ENCODE results near the gene PALMD.

Gene PALMD

DNA sequence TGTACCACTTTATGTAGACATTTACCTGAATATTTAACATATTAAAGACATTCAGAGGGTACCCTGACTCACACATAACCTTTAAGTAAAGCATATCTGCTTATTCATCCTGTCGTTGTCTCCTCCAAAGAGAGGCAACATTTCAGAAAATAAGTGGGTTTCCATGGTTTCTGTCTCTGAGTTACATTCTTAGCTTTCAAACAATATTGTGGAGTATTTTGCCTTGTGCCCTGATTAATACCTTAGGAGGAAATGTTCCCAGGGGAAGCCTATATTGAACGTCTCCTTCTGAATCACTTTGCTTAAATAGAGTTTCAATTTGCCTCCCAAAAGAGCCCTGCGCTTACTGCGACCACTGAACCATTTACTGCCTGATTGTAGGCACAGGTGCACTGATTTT is 26.1 kb downstream of the PALMD start:
- TF ChIP-seq, protein P1, sequence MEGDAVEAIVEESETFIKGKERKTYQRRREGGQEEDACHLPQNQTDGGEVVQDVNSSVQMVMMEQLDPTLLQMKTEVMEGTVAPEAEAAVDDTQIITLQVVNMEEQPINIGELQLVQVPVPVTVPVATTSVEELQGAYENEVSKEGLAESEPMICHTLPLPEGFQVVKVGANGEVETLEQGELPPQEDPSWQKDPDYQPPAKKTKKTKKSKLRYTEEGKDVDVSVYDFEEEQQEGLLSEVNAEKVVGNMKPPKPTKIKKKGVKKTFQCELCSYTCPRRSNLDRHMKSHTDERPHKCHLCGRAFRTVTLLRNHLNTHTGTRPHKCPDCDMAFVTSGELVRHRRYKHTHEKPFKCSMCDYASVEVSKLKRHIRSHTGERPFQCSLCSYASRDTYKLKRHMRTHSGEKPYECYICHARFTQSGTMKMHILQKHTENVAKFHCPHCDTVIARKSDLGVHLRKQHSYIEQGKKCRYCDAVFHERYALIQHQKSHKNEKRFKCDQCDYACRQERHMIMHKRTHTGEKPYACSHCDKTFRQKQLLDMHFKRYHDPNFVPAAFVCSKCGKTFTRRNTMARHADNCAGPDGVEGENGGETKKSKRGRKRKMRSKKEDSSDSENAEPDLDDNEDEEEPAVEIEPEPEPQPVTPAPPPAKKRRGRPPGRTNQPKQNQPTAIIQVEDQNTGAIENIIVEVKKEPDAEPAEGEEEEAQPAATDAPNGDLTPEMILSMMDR (IDR thresholded peaks at IDR 0.05): no peak

DNA sequence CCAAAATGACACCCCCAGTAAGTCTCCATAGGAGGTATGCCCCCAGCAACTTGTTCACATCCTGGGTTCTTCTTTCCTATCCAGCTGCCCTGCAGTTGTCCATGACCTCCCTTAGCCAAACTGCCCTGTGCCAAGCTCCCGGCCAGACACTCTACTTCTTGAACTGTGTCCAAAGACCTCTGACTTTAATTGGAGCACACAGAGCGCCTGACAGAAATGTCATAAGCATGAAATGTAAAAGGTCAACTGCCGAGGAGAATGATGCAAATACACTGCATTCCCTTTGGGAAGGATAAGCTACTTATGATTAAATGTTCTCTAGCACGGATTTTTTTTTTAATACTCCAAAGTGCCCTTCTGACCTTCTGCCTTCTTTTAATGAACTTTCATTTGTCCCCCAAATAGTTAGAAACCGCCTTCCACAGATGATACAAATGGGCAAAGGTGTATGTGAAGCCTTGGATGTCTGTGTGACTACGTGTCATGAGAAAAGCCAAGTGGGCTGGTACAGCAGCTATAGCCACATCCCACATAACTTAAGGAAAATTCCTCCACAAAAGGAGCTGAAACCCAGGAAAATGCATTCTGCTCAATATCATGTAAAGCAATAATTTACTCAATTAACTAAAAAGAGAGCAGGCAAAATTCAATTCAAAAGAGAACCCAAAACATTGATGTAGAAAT is 26.8 kb downstream of the PALMD start:
- TF ChIP-seq, protein P1 (IDR thresholded peaks at IDR 0.05): no peak

DNA sequence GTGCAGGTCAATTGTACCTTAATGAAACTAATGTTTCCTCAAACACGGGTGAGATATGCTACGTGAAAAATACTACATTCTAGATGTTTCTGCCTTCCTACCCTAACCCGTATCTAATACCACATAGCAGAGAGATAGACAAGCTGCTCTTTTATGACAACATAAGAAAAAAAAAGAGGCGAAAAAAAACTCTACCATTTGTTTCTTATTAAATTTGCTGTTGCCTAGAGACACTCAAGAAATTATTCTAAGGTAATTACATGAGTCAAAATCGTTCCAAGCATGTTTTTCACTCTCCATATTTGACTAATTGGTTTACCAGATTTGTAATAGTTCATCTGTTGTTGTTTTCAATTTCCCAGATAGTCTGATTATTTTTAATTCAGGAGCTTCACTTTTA is 27.4 kb downstream of the PALMD start:
- TF ChIP-seq, protein P1 (IDR thresholded peaks at IDR 0.05): no peak

DNA sequence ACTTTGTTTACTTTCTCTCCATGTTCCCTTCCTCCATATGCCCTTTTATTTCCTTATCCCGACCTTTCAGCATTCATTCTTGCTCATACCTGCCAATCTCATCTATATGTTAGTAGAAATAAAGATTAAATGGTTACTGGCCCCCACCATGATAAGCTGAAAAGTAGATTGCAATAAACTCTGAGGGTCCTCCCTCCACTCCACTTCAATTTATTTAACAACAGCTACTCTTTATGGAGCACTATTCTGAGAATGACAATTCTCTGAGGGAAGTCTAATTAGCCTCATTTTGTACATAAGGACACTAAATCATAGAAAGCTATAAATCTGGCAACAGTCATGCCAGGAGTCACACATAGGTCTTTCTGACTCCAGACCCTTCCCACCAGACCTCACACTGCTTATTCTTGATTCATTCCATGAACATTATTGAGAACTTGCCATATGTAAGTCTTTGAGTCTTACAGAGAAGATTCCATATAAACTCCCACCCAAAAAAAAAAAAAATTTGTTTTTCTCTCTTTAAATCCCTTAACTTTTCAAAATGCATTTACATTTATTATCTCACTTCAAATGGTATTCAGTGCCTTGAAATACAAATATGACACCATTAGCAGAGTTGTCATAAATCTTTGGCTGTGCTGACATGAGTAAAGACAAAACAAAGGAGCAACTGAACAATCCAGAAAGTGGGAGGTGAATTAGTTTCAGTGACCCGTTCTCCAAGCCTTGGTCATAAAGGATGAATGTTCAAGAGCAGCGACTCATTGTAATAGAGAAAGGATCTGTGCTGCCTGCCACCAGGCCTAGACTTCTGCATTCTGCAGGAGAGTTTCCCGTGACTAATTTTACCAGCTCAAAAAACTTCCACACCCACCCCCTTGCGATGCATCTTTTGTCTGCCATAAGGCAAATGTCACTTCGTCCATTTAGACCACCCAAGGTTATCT is 28.5 kb downstream of the PALMD start:
- TF ChIP-seq, protein P1 (IDR thresholded peaks at IDR 0.05): no peak

DNA sequence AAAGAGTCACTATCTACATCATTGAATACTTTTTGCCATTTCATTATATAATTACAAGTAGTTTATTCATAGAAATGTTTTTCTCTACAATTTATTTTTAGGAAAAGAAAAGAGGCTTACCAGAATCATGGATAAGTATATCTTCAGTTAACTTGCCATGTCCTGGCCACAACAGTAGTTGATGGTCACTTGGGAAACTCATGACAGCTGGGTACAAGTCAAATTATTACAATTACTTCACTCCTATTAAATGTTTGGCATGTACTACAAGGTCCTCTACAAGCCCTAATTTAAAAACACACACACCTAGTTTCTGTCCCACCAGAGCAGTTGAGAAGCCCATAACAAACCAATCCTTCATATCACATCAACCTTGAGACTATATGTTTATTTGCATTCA is 29.4 kb downstream of the PALMD start:
- TF ChIP-seq, protein P1 (IDR thresholded peaks at IDR 0.05): no peak

DNA sequence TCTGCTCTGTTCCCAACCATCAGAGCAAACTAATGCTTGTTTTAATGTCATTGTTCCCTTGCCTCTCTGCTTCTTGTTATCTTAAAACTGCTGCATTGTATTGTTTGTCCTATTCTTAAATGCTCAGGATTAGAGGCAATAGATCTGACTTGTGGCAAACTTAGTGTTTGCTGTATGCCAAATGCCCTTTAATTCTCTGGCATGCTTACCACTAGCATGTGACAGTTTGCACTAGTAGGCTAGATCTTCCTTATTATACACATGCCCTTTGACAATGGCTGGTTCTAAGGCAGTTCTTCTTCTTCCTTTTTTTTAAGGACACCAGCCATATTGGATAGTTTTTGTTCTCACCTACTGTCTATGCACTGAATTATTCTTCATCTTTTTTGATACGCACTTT is 30.1 kb downstream of the PALMD start:
- TF ChIP-seq, protein P1 (IDR thresholded peaks at IDR 0.05): no peak

DNA sequence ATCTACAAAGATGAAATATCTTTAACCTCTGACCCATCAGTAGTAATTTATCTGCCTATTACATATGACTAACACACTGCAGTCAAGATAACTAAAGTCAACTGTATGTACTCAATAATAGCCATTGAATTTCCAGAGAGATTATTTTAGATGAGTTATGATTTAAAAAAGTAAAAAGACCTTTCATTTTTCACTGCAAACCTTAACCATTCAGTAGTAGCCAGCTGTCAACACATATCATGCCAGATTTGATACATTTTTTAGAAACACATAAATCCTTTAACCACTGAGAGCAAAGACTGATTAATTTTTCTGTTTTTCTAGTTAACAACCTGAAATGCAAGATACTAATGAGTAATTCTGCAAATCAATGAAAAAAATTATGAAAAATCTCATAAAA is 31.0 kb downstream of the PALMD start:
- TF ChIP-seq, protein P1 (IDR thresholded peaks at IDR 0.05): no peak
